SK-N-SH (cell line): ENCODE results near the gene PTPRG. TPM values are rescaled to one million over a fixed set of nuclear protein-coding genes. Genes with fewer than 3 reads are reported as not detected.

Experiments
- CTCF ChIA-PET: fragments of 300-600, 350-600 bp; formaldehyde crosslinking; extraction: SDS; loops from one replicate; lab custom pipeline; 2021; lab: Yijun Ruan, JAX
- POLR2A ChIA-PET: fragments of 350-600 bp; sonication (Branson Sonifier 250); formaldehyde crosslinking; extraction: SDS; loops from one replicate; lab custom pipeline; 2020; ENCODE audit warnings: antibody characterized with exemption, inconsistent platforms; lab: Yijun Ruan, JAX
- DNase-seq: peaks from one replicate; pipeline ENCODE4 v3.0.0; 2012
- H2AFZ ChIP-seq: fragments of 200-600 bp; sonication (generic); 2 replicates; pipeline ENCODE4 v1.8.1; 2016; ENCODE audit warnings: antibody characterized with exemption, mild to moderate bottlenecking, low read depth
- H3F3A ChIP-seq: fragments of 200-600 bp; sonication (generic); replicated peaks from 2 replicates; pipeline ENCODE3; 2016; ENCODE audit warnings: antibody characterized with exemption, mild to moderate bottlenecking; ENCODE audit not compliant: insufficient read depth
- H3K27ac ChIP-seq, 2 experiments: fragments of 200-500 bp in 1 of 2; fragments of 200-600 bp in 1 of 2; sonication (Bioruptor generic) in 1 of 2; sonication (generic), shearing (Covaris generic) in 1 of 2; 2 replicates each; pipeline versions ENCODE4 v1.5.1 to v1.6.1; 2014 to 2016; ENCODE audit warnings: low read depth in 2 of 2, inconsistent platforms in 1 of 2, low read length in 1 of 2, mild to moderate bottlenecking in 1 of 2, mixed read lengths in 1 of 2
- H3K27me3 ChIP-seq: fragments of 200-600 bp; sonication (generic), shearing (Covaris generic); 2 replicates; pipeline ENCODE4 v1.6.1; 2016; ENCODE audit warnings: mixed run types; ENCODE audit not compliant: insufficient read depth
- H3K36me3 ChIP-seq, 2 experiments: fragments of 200-500 bp in 1 of 2; fragments of 200-600 bp in 1 of 2; sonication (Bioruptor generic) in 1 of 2; sonication (generic) in 1 of 2; replicated peaks in 1 of 2; 2 replicates each; pipeline versions ENCODE3 to v1.5.1; 2014 to 2016; ENCODE audit warnings: low read length in 1 of 2, mild to moderate bottlenecking in 1 of 2; ENCODE audit not compliant: insufficient read depth in 2 of 2, control insufficient read depth in 1 of 2
- H3K4me1 ChIP-seq, 2 experiments: fragments of 200-500 bp in 1 of 2; fragments of 200-600 bp in 1 of 2; sonication (Bioruptor generic) in 1 of 2; sonication (generic), shearing (Covaris generic) in 1 of 2; 2 replicates each; pipeline versions ENCODE4 v1.5.1 to v1.6.1; 2014 to 2016; ENCODE audit warnings: low read depth in 1 of 2, low read length in 1 of 2, mixed run types in 1 of 2; ENCODE audit not compliant: insufficient read depth in 2 of 2, control insufficient read depth in 1 of 2
- H3K4me2 ChIP-seq: fragments of 200-600 bp; sonication (generic), shearing (Covaris generic); 2 replicates; pipeline ENCODE4 v1.6.1; 2017; ENCODE audit warnings: mixed run types
- H3K4me3 ChIP-seq, 2 experiments: fragments of 200-500 bp in 1 of 2; fragments of 200-600 bp in 1 of 2; sonication (Bioruptor generic) in 1 of 2; sonication (generic), shearing (Covaris generic) in 1 of 2; 2 replicates each; pipeline versions ENCODE4 v1.5.1 to v1.8.1; 2014 to 2016; ENCODE audit warnings: low read depth in 2 of 2, inconsistent platforms in 1 of 2, low read length in 1 of 2, mild to moderate bottlenecking in 1 of 2, mixed read lengths in 1 of 2, moderate library complexity in 1 of 2
- H3K79me2 ChIP-seq: fragments of 200-600 bp; sonication (generic); 2 replicates; pipeline ENCODE4 v1.8.1; 2017; ENCODE audit warnings: mild to moderate bottlenecking; ENCODE audit not compliant: insufficient read depth
- H3K9ac ChIP-seq: fragments of 200-600 bp; sonication (generic); 2 replicates; pipeline ENCODE4 v1.6.1; 2017; ENCODE audit warnings: mixed run types
- H3K9me2 ChIP-seq: fragments of 200-600 bp; sonication (generic); 2 replicates; pipeline ENCODE4 v1.6.1; 2017; ENCODE audit warnings: mixed run types
- H3K9me3 ChIP-seq: fragments of 200-600 bp; sonication (generic); 2 replicates; pipeline ENCODE4 v1.6.1; 2017; ENCODE audit warnings: mixed run types, mild to moderate bottlenecking, moderate library complexity
- H4K20me1 ChIP-seq: fragments of 200-600 bp; sonication (generic); 2 replicates; pipeline ENCODE4 v1.6.1; 2017; ENCODE audit warnings: mild to moderate bottlenecking, mixed run types; ENCODE audit not compliant: insufficient read depth
- ELF1 ChIP-seq: IDR thresholded peaks from 2 replicates; pipeline ENCODE4 v1.4.0; 2012
- EP300 ChIP-seq, 2 experiments: IDR thresholded peaks; 2 replicates each; pipeline versions ENCODE4 v1.4.0 to v1.6.1; 2012; ENCODE audit warnings: borderline replicate concordance in 1 of 2, low read depth in 1 of 2, low read length in 1 of 2
- FOXJ3 ChIP-seq: sonication (generic); formaldehyde crosslinking; IDR thresholded peaks from 2 replicates; pipeline ENCODE4 v1.5.1; 2020; ENCODE audit warnings: mild to moderate bottlenecking, missing genetic modification reagents
- NRF1 ChIP-seq: IDR thresholded peaks from 2 replicates; pipeline ENCODE4 v1.6.1; 2012; ENCODE audit warnings: low read depth, mild to moderate bottlenecking, low read length
- POLR2AphosphoS5 ChIP-seq: IDR thresholded peaks from 2 replicates; pipeline ENCODE4 v1.6.1; 2012; ENCODE audit warnings: low read depth, low read length
- RAD21 ChIP-seq: IDR thresholded peaks from 2 replicates; pipeline ENCODE4 v1.6.1; 2012; ENCODE audit warnings: mild to moderate bottlenecking, low read length
- RCOR1 ChIP-seq: fragments of 150-350 bp; IDR thresholded peaks from 2 replicates; pipeline ENCODE4 v1.6.1; 2017; ENCODE audit warnings: antibody characterized with exemption, low read length
- SIN3A ChIP-seq: IDR thresholded peaks from 2 replicates; pipeline ENCODE4 v1.6.1; 2012; ENCODE audit warnings: low read depth, mild to moderate bottlenecking, low read length, moderate library complexity, borderline replicate concordance
- TAF1 ChIP-seq: IDR thresholded peaks from 2 replicates; pipeline ENCODE4 v1.6.1; 2012; ENCODE audit warnings: low read depth, mild to moderate bottlenecking, low read length, moderate library complexity, borderline replicate concordance
- TEAD4 ChIP-seq: IDR thresholded peaks from 2 replicates; pipeline ENCODE4 v1.4.0; 2012; ENCODE audit warnings: mild to moderate bottlenecking, borderline replicate concordance; ENCODE audit not compliant: insufficient read depth
- WGBS: methylation state at CpG from one replicate; pipeline ENCODE4 v1.1.6; 2017; ENCODE audit warnings: low lambda C conversion rate; 5-methylcytosine and 5-hydroxymethylcytosine counted together
- polyA plus RNA-seq, 3 experiments: library from polyadenylated mRNA; depleted of rRNA; stranded (reverse); fragments of >200 nt; gene quantifications; 2 replicates each; pipeline ENCODE4 v1.2.3, GENCODE V29; 2012
- TF ChIP-seq, protein P1 (sequence below): fragments of 200-600 bp; sonication (generic); IDR thresholded peaks from 2 replicates; pipeline ENCODE4 v1.6.1; 2017; ENCODE audit warnings: antibody characterized with exemption, mild to moderate bottlenecking, moderate library complexity
- TF ChIP-seq, protein P2 (sequence below): fragments of 150-350 bp; IDR thresholded peaks from 2 replicates; pipeline ENCODE4 v1.6.1; 2016; ENCODE audit warnings: mild to moderate bottlenecking, low read depth, low read length
- TF ChIP-seq, protein P3 (sequence below): fragments of 150-350 bp; IDR thresholded peaks from 2 replicates; pipeline ENCODE4 v1.6.1; 2017; ENCODE audit warnings: antibody characterized with exemption, low read length, low read depth, borderline replicate concordance
- TF ChIP-seq, protein P4 (sequence below): IDR thresholded peaks from 2 replicates; pipeline ENCODE4 v1.4.0; 2012; ENCODE audit warnings: low read depth, borderline replicate concordance

PTPRG gene
- polyA plus RNA-seq, 1 of the 3 experiments (the other 2 are of a cell fraction), result 14.1 TPM

DNA sequence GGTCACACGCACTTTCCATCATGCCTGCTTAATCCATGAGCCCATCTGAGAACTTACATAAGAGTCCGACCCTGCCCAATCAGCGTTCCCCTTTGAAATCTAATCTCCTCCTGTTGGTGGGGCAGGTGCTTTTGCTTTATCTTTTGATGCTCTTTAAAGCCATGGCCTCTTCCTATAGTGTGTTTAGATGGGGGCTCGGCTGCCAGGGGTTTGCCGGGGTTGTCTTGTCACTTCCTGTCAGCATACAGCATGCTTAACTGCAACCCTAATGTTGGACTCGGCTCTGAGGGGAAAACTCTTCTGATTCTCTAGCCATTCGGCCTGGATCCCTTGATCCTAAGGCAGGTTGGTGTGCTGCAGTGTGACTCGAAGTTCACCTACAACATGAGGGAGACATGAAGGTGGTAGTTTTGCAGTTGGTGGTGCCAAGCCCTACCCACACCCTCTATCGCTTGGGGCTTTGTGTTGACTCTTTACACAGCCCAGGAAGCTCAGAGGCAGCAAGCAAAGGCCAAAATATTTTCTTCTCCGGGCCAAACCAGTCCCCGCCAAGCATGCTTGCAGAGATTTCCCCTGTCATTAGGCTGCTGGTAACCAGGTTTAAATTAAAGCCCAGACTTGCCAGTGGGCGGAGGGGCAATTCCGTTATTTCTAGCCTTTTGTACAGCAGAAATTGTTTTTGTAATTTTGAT is 593.2 kb downstream of the PTPRG start:
- no peak overlapping the region for H3K27ac ChIP-seq
- peaks cover 0 to 6% of the 10 kb centered on the region in 2 experiments for H3K36me3 ChIP-seq
- no peaks in the 10 kb centered on the region for H3K27me3 ChIP-seq
- H3K9me3 ChIP-seq, result no peaks in the 10 kb centered on the region
- no peaks in the 10 kb centered on the region for H3K9me2 ChIP-seq
- WGBS, result 95% methylated on average over 13 of the region's 13 CpGs
- no peak overlapping the region for H3K4me3 ChIP-seq
- no peaks in the 10 kb centered on the region for H4K20me1 ChIP-seq
- TF ChIP-seq NRF1, result no peak
- no peak for TF ChIP-seq TEAD4
- TF ChIP-seq, protein P1, sequence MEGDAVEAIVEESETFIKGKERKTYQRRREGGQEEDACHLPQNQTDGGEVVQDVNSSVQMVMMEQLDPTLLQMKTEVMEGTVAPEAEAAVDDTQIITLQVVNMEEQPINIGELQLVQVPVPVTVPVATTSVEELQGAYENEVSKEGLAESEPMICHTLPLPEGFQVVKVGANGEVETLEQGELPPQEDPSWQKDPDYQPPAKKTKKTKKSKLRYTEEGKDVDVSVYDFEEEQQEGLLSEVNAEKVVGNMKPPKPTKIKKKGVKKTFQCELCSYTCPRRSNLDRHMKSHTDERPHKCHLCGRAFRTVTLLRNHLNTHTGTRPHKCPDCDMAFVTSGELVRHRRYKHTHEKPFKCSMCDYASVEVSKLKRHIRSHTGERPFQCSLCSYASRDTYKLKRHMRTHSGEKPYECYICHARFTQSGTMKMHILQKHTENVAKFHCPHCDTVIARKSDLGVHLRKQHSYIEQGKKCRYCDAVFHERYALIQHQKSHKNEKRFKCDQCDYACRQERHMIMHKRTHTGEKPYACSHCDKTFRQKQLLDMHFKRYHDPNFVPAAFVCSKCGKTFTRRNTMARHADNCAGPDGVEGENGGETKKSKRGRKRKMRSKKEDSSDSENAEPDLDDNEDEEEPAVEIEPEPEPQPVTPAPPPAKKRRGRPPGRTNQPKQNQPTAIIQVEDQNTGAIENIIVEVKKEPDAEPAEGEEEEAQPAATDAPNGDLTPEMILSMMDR, result no peak
- no peak for TF ChIP-seq TAF1
- no peak for TF ChIP-seq ELF1
- TF ChIP-seq, protein P2, sequence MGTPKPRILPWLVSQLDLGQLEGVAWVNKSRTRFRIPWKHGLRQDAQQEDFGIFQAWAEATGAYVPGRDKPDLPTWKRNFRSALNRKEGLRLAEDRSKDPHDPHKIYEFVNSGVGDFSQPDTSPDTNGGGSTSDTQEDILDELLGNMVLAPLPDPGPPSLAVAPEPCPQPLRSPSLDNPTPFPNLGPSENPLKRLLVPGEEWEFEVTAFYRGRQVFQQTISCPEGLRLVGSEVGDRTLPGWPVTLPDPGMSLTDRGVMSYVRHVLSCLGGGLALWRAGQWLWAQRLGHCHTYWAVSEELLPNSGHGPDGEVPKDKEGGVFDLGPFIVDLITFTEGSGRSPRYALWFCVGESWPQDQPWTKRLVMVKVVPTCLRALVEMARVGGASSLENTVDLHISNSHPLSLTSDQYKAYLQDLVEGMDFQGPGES, result no peak
- DNase-seq, result no peak
- CTCF ChIA-PET, result no interaction called here
- no peaks in the 10 kb centered on the region for H3F3A ChIP-seq
- H3K9ac ChIP-seq, result no peak overlapping the region
- H3K79me2 ChIP-seq, result no peaks in the 10 kb centered on the region
- H2AFZ ChIP-seq, result no peak overlapping the region
- POLR2A ChIA-PET, result no interaction called here
- H3K4me1 ChIP-seq, result 0 out of 4 replicates have a peak, but pooled peaks cover 0 to 5% of the 10 kb centered on the region in 2 experiments
- no peak overlapping the region for H3K4me2 ChIP-seq

DNA sequence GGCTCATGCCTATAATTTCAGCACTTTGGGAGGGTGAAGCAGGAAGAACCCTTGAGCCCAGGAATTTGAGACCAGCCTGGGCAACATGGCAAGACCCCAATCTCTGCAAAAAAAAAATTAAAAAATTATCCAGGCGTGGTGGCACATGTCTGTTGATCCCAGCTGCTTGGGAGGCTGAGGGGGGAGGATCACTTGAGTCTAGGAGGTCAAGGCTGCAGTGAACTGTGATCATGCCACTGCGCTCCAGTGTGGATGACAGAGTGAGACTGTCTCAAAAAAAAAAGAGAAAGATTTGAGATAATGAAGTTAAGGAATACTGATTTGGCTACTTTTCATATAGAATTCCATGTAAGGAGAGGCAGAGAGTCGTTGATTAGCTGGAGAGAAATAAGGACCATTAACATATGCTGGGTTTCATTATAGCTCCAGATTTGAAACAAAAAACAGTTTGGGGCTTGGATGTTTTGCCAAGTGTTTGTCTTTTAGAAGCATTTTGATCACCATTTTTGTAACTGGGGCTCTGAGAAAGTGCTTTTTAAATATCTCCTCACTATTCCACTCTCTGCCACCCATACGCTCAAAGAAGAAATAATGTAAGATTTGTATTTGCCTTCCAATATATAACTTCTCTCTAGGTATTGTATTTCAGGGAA is 597.8 kb downstream of the PTPRG start:
- Histone ChIP-seq H3K4me2 (no peak overlapping the region), H3K79me2 (no peaks in the 10 kb centered on the region), H3K9me3 (no peaks in the 10 kb centered on the region), H3K4me1 (no peaks in the 10 kb centered on the region), H4K20me1 (no peaks in the 10 kb centered on the region), H3K9ac (no peak overlapping the region), H3K27me3 (no peaks in the 10 kb centered on the region), H3K9me2 (no peaks in the 10 kb centered on the region), H3K4me3 (no peak overlapping the region), H3K36me3 (peaks cover 0 to 6% of the 10 kb centered on the region in 2 experiments), H3K27ac (no peak overlapping the region), H2AFZ (no peak overlapping the region), H3F3A (no peaks in the 10 kb centered on the region)
- DNase-seq, result no peak
- 74% methylated on average over 4 of the region's 4 CpGs for WGBS
- ChIA-PET POLR2A (no interaction called here), CTCF (interaction anchor here (1.0 kb wide), 1 partner anchor 24 kb away, joined by 4 read pairs; no protein-coding TSS in a partner anchor)
- no peak for TF ChIP-seq TAF1
- TF ChIP-seq, protein P3, sequence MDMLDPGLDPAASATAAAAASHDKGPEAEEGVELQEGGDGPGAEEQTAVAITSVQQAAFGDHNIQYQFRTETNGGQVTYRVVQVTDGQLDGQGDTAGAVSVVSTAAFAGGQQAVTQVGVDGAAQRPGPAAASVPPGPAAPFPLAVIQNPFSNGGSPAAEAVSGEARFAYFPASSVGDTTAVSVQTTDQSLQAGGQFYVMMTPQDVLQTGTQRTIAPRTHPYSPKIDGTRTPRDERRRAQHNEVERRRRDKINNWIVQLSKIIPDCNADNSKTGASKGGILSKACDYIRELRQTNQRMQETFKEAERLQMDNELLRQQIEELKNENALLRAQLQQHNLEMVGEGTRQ, result no peak
- TF ChIP-seq RCOR1, result no peak
- no peak for TF ChIP-seq EP300 (IDR thresholded peaks at IDR 0.05; ENCODE audit: borderline replicate concordance in 1 of 2, low read depth in 1 of 2, low read length in 1 of 2)
- no peak for TF ChIP-seq SIN3A
- TF ChIP-seq, protein P2, result no peak
- no peak for TF ChIP-seq FOXJ3 (CRISPR knock-in tag)
- TF ChIP-seq, protein P1, result no peak
- TF ChIP-seq, protein P4, sequence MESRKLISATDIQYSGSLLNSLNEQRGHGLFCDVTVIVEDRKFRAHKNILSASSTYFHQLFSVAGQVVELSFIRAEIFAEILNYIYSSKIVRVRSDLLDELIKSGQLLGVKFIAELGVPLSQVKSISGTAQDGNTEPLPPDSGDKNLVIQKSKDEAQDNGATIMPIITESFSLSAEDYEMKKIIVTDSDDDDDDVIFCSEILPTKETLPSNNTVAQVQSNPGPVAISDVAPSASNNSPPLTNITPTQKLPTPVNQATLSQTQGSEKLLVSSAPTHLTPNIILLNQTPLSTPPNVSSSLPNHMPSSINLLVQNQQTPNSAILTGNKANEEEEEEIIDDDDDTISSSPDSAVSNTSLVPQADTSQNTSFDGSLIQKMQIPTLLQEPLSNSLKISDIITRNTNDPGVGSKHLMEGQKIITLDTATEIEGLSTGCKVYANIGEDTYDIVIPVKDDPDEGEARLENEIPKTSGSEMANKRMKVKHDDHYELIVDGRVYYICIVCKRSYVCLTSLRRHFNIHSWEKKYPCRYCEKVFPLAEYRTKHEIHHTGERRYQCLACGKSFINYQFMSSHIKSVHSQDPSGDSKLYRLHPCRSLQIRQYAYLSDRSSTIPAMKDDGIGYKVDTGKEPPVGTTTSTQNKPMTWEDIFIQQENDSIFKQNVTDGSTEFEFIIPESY, result no peak
- TF ChIP-seq POLR2AphosphoS5, result no peak
- TF ChIP-seq RAD21, result no peak
